NT2/D1 (cell line): Measurements from ENCODE around the gene LDLRAD3.

Source experiments
- SUZ12 ChIP-seq: IDR thresholded peaks from 2 replicates; pipeline ENCODE4 v1.6.1; 2011; ENCODE audit not compliant: insufficient read length, insufficient read depth; ENCODE audit errors: extremely low read depth
- YY1 ChIP-seq: IDR thresholded peaks from 2 replicates; pipeline ENCODE4 v1.6.1; 2011; ENCODE audit not compliant: insufficient read length, insufficient read depth
- ZNF274 ChIP-seq: IDR thresholded peaks from 2 replicates; pipeline ENCODE4 v1.6.1; 2011; ENCODE audit warnings: mild to moderate bottlenecking, low read depth, low read length

DNA sequence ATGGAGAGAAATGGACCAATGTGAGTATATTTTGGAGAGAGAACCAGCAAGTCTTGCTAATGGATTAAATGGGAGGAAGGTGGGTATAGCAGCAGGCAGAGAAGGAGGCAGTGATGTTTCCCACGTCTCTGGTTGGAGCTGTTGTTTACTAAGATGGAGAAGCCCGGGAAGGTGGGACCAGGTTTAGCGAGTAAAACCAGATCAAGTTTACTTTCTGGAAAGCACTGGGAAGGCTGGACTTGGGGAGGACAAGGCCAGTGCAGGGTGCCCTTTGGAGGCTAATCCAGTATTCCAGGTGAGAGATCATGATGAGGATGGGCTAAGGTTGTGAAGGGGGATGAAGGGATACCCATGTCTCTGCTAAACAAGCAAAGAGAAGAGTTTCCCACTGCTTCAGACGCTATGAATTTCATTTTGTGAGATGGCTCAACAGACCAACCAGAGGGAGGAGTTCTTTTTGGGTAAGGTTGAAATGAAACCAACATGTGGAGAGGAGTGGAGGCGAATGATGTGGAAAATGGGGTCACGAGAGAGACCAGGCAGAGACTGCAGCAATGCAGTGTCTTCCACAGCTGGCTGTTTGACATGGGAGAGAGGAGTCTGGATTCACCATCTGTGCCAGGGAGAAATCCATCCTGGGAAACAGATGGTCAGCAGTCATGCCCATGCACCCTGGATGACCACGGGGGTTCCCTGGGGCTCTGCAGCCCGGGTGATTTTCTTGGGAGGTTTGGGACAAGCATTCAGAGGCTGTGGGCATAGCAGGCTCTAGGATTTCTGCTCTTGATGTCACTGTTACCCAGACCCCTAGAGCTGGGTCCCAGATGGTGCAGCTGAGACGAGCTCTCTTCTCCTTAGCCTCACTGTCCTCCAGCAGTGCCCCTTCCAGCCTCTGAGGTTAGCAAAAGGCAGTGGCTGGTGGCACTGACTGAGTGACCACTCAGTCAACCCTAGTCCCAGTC, 320.4 kb downstream of the LDLRAD3 start:
- no peak for TF ChIP-seq SUZ12
- no peak for TF ChIP-seq YY1
- no peak for TF ChIP-seq ZNF274
